Stimulated activated naive CD4-positive, alpha-beta T cell treated with Interleukin-2 at 50 U/mL for 16 hours (primary cell): Measurements from ENCODE around the gene CCDC178.
"Not testable (repeated sequence)": the region's sequence is repeated elsewhere in the genome, so short reads cannot be mapped to it uniquely, and the experiment has no call there.

Source experiments
- DNase-seq: peaks from one replicate; lab custom pipeline; 2025; lab: John Stamatoyannopoulos, UW

The CCDC178 gene

DNA sequence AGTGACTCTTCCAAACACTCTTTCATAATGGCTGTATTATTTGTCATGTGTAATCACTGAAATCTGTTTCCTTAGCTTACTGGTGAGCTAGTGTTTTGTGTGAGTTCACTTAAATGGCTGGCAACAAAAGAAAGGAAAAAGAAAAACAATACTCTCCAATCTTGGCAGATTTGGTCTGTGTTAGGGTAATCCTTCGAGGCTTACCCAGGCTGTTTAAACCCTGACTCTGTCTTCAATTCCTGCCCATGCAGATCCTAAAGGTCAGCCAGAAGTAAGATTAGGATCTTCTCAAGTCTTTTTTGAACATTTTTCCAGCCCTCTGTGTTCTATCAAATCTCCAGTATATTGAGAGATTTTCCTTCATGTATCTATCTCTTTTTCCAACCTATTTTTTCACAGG is 85.3 kb downstream of the CCDC178 start:
- no peak for DNase-seq

DNA sequence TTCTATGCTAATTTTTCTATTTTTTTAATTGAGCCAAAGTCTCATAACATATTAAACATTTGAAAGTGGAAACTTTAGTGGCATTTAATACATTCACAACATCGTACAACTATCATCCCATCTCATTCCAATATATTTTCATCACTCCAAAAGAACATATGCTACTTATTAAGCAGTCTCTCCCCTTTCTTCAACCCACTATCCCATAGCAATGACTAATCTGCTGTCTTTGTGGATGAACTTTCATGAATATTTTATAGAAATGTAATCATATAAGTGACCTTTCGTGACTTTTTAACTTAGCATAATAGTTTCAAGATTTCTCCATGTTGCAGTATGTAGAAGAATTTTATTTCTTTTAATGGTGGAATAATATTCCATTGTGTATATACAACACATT is 90.3 kb downstream of the CCDC178 start:
- no peak for DNase-seq

DNA sequence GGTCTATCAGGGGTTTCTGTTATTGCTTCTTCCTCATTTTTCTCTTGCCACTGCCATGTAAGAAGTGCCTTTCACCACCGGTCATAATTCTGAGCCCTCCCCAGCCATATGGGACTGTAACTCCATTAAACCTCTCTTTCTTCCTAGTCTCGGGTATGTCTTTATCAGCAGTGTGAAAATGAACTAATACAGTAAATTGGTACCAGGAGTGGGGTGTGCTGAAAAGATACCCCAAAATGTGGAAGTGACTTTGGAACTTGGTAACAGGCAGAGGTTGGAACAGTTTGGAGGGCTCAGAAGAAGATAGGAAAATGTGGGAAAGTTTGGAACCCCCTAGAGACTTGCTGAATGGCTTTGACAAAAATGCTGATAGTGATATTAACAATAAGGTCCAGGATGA is 100.8 kb downstream of the CCDC178 start:
- not testable (repeated sequence) for DNase-seq

DNA sequence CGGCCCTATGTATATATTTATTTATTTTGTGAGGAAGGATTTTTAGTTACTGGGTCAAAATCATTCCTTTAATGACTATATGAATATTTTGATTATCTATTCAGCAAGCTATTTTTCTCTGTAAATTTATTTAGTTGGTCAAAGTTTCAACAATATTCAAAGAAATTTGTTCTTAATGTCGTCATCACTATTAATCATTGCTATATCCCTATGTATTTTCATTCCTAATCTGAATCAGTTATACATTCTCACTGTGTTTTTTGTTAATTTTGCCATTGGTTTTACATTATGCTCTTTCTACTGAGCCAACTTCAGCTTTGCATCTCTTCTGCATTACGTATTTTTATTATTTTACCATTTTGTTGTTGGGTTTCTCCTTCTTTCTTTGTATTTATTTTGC is 105.7 kb downstream of the CCDC178 start:
- no peak for DNase-seq

DNA sequence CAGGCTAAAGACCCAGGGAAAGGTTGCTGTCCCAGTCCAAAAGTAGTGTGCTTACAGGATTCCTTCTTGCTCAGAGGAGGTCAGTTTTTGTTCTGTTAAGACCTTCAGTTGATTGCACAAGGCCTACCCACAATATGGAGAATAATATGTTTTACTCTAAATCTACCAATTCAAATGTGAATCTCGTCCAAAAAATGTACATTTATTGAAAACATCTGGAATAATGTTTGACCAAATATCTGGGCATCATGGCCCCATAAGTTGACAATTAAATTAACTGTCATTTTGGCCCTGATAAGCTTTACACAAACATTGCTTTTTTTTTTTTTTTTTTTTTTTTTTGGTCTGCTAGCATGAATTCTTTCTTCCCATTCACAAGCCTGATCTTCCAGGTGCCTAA is 109.8 kb downstream of the CCDC178 start:
- no peak for DNase-seq

DNA sequence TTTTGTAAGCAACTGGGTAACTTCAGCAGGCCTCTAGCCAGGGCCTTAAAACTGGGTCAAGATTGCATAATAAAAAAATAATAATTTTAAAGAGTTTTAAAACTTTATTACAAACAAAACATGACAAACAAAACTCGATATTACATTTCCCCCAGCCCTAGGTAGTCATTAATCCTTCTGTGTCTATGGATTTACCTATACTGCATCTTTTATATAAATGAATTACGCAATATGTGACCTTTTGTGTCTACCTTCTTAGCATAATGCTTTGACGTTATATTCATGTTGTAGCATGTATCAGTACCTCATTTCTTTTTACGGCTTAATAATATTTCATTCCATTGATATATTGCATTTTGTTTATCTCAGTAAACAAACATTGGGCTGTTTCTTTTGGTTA is 113.5 kb downstream of the CCDC178 start:
- no peak for DNase-seq

DNA sequence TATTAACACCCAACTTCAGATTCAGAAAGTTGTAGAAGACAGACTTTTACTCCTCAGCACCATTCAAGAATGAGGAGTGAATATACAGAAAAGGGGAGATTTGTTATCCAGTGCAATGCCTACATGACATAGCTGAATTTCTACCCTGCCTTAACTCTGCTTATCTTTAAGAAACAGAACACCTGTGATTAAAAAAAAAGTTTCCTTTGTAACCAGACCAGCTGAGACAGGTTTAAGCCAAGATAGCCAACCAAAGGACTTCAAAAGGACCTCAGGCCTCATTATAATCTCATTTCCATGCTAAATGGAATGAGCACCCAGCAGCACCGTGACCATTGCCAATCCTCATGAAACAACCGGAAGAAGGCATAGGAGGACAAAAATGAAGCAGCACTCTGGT is 122.9 kb downstream of the CCDC178 start:
- DNase-seq = no peak

DNA sequence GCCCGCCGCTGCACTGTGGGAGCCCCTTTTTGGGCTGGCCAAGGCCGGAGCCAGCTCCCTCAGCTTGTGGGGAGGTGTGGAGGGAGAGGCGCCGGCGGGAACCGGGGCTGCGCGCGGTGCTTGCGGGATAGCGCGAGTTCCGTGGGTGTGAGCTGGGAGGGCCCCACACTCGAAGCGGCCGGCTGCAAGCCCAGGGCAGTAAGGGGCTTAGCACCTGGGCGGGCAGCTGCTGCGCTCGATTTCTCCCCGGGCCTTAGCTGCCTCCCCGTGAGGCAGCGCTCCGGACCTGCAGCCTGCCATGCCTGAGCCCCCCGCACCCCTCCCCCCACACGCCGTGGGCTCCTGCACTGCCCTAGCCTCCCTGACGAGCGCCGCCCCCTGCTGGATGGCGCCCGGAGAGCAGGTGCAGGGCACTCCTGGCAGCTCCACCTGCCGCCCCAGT is 124.4 kb downstream of the CCDC178 start:
- DNase-seq = no peak

DNA sequence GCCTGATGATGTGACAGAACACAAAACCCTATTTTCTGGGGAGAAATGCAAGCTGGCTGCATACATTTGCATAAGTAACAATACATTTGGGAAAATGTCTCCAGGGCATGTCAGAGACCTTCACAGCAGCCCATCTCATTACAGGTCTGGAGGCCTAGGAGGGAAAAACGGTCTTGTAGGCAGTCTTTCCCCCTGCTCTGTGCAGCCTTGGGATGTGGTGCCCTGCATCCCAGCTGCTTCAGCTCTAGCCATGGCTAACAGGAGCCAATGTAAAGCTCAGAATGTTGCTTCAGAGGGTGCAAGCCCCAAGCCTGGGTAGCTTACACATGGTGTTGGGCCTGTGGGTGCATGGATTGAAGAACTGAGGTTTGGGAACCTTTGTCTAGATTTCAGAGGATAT is 133.0 kb downstream of the CCDC178 start:
- no peak for DNase-seq

DNA sequence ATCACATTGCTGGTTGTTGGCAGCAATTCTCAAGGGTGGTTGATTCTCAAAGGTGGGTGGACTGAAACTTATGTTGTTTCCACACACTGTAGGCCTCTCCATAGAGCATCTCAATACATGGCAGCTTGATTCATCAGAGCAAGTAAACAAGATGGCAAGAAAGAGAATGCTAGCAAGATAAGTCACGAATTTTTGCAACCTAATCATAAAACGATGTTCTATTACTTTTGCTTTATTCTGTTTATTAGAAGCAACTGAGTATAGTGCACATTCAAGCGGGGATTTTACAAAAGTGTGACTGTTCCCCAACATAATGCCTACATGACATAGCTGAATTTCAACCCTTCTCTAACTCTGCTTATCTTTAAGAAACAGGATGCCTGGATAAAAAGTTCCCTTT is 136.2 kb downstream of the CCDC178 start:
- no peak for DNase-seq

DNA sequence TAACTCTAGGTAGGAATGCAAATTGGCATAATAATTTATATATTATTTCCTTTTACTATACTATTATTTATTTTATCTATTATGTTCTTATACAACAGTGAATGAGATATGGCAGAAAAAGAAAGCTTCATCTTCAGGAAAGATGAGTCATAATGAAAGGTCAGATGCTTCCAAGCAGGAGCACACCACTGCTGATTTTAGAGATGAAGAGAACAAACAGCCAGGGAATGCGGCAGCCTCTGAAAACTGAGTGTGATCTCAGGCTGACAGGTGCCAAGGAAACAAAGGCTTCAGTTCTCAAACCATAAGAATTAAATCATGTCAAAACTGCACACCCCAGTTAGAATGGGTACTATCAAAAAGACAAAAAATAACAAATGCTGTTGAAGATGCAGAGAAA is 149.0 kb downstream of the CCDC178 start:
- no peak for DNase-seq

DNA sequence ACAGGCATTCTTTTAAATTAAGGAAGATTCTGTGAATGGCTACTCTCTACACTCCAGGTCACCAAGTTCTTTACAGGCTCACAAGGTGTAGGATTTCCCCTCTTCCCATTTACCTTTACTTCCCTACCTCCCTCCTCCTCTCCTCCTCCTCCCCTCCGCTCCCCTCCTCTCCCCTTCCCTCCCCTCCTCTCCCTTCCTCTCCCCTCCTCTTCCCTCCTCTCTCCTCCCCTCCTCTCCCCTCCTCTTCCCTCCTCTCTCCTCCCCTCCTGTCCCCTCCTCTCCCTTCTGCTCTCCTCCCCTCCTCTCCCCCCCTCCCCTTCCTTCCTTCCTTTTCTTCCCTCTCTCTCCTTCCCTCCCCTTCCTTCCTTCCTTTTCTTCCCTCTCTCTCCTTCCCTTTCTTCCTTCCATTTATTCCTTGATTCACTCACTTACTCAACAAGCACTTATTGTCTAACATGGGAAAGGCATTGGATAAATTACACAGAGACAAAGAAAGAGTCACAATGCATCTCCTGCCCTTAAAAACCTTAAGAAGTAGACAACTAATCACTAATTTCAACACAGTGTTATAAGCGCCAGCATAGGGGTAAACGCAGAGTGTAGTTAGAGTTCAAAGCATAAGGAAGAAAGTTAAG is 152.3 kb downstream of the CCDC178 start:
- no peak for DNase-seq

DNA sequence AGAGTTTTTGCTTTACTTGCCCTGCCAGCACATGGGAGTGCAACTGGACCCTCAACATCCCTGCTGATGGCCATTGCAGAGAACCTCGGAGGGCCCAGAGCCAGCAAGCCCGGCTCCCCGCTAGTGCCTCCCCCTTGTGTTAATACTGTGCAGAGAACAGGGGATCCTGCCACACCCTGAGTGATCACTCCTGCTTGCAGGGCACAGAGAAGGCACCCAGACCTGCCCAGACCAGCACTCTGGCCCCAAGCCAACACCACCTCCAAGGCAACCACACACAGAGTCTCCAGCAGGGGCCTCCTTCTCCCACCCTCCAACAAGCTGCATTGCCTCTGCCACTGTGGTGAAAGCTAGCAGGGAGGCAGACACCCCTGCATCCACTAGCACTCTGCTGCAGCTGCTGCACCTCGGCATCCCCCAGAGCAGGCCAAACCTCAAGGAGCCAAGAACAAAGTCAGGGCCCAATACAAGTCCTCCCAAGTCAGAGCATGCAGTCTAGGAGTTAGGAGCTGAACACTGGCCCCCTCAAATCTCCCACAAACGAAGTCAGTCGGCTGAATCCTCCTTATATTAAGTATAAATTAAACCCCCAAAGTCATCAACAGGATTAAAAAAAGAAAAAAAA is 157.7 kb downstream of the CCDC178 start:
- DNase-seq = no peak

DNA sequence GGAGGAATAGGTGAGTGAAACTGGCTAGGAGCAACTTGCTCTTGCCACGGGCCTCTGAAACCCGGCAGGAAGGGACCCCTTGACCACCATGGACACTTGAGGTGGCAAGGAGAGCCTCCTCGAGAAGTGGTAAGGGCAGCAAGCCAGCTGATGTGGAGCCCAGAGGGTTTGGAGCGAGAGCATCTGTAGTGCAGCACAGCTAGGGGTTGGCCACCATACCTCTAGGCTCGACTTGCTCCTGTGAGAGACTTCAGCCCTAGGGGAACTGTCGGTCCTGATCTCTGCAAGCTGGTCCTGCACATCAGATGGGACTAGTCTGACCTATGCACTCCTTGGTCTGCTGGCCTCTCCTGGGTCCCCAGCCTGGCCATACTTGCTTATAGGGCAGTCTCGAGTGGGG is 158.4 kb downstream of the CCDC178 start:
- no peak for DNase-seq

DNA sequence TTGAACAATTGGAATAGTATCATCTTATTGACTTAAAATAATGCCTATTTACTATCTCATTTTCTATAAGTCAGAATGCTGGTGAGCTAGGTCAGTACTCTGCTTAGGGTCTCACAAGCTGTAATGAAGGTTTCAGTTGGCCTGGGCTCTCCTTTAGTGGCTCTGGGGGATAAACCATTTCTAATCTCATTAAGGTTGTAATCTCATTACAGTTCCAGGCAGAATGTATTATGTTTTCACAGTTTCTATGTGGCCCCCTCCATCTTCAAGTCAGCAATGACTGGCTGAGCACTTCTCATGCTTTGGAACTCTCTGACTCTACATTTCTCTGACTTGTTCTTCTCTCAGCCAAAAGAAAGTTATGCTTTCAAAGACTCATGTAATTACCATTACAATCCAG is 163.1 kb downstream of the CCDC178 start:
- no peak for DNase-seq

DNA sequence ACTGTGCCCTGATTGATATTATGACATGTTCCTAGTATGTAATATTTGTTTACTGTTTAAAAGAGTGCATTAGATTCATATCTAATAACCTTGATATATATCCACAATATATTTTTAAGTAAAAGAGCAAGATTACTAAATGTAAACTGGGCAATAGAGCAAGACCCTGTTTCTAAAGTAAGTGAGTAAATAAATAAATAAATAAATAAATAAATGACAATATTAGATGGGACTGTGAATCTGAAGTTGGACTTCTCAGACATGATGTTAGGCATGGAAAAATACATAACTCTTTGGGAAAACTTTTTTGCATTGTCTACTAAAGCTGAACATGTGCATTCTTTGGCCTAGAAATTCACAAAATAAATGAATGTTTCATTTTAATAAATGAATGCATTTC is 164.7 kb downstream of the CCDC178 start:
- no peak for DNase-seq

DNA sequence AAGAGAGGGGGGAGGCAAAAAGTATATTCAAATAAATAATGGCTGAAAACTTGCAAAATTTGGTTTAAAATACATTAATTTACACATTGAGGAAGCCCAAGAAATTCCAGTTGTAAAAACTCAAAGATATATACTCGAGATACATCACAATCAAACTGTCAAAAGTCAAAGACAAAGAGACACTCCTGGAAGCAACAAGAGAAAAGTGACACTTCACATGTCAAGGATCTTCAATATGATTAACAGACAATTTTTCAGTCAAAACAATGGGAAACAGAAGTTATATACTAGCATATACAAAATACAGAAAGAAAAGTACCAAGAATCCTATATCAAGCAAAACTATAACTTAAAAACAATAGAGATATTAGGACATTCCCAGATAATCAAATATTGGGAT is 170.2 kb downstream of the CCDC178 start:
- DNase-seq = no peak

DNA sequence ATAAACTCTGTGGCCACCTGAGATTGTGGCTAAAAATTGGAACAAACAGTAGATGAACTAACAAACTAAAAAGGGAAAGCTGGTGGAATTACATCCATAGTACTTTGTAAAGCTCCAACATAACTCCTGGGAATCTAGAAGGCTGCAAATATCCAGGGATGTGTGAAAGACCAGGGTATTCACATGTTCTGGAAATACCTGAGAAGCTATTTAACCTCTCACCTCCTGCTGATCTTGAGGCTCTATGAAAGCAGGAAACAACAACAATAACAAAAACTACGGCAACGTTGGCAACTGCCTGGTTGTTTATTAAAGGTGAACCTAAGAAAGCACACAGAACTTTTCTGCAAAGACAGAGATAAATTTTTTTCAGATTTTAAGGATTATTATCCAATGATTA is 171.3 kb downstream of the CCDC178 start:
- no peak for DNase-seq

DNA sequence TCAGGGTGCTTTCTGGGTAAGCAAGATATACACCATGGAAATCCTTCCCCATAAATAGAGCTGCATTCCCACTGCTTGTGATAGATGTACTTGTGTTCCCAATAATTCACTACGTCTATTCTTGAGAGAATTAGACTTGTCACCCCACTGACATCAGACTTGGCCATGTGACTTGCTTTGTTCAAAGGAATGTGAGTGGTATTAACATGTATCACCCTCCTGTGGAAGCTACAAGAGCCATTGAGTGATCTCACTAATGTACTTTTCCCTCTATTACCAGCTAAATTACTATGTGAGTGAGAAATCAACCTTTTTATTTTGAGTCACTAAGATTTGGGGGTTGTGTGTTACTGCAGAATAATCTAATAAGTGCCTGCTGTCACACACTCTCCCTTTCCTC is 176.0 kb downstream of the CCDC178 start:
- DNase-seq = no peak

DNA sequence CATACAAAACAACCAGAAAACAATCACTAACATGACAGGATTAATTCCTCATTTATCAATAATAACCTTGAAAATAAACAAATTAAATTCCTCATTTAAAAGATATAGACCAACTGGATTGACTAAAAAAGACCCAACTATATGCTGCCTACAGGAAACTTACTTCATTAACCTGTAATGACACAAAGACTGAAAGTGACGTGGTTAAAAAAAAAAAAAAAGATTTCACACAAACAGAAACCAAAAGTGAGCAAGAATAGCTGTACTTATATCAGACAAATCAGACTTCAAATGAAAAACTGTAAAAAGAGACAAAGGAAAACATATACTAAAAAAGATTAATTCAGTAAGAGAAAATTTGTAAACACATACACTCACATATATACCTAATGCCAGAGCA is 201.2 kb downstream of the CCDC178 start:
- no peak for DNase-seq

DNA sequence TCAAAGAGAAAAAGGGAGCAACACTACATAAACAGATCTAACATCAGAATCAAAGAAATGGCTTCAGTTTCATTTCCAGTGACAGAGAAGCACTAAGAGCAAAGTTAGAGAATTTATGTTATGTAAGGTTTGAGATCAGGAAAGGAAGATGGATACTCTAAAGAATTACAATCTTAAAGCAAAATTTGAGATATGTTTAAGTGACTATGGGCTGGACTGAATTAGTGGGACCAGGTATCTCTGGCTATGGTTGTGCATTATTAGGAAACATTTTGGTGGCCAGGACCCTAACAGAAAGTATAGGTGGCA is 208.2 kb downstream of the CCDC178 start:
- no peak for DNase-seq

DNA sequence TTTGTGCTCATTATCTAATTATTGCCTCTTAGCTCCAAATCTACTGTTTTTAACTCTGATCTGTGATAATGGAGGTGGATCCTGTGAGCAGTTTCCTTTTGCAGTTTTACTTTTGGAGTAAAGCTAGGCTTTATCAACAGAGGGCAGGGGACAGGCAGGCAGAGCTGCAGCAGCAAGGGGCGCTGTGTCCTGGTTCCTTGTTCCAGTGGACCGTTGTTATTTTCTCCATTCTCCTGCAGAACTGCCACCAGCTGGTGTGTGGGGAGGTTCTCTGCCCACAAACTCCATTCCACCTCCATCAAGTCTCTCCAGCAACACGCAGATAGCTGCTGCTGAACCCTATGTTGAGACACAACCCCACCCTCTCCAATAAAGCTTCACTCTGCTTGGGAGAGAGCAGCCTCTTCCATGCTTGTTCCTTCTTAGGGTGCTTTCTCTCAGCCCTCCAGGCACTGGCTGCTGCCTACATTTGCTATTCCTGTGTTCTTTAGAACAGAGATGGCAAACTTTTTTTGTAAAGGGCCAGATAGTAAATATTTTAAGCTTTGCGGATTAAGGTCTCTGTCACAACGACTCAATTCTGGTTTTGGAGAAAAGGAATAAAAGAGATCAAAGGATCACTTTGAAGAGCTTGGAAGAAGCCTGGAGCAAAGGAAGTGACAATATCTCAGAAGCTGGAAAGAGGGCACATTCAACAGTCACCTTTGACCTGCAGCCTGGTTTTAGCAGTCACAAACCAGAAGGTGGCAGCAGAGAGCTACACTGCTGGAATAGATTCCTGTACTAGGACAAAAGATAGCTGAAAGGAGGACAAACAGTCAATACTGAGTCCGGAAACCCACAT is 208.8 kb downstream of the CCDC178 start:
- no peak for DNase-seq

DNA sequence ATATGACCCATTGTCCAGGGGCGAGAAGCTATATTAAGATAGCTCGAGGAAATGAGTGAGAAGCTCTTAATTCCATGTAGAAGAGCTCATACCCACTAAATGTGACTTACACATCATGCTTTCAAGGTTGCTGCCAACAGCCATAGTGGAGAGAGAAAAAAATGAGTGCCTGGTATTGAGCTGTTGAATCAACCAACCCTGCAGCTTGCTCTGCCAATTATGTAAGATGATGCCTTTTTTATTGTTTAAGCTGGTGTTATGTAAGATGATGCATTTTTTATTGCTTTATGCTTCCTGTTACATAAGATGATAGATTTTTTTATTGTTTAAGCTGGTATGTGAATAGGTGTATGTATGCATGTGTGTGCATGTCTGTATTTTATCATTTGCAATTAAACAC is 228.2 kb downstream of the CCDC178 start:
- DNase-seq = no peak
